K562 (cell line): ENCODE results near the gene RCL1. TPM values are rescaled to one million over a fixed set of nuclear protein-coding genes. Genes with fewer than 3 reads are reported as not detected.

Source experiments
- CUX1 ChIP-seq: fragments of 200-800 bp; sonication (Bioruptor generic); IDR thresholded peaks from 2 replicates; pipeline ENCODE4 v1.6.1; 2016; ENCODE audit warnings: missing genetic modification characterization, missing compliant biosample characterization
- ETS1 ChIP-seq: conservative IDR thresholded peaks from 2 replicates; pipeline ENCODE4 v1.6.1; 2011; ENCODE audit warnings: low read depth, mild to moderate bottlenecking, low read length; ENCODE audit not compliant: control insufficient read depth
- ILF3 ChIP-seq: fragments of 450-650 bp; IDR thresholded peaks from 2 replicates; pipeline ENCODE4 v1.6.1; 2018; ENCODE audit warnings: antibody characterized with exemption, mild to moderate bottlenecking, moderate library complexity, borderline replicate concordance
- JUND ChIP-seq, 2 experiments: IDR thresholded peaks; 2 replicates in 1 of 2; 3 replicates in 1 of 2; pipeline ENCODE4 v1.6.1; 2011; ENCODE audit warnings: borderline replicate concordance in 2 of 2, low read depth in 2 of 2, low read length in 2 of 2, improper control_type of control experiment in 1 of 2, missing biosample characterization in 1 of 2, missing genetic modification characterization in 1 of 2, missing genetic modification reagents in 1 of 2
- POLR2AphosphoS5 ChIP-seq: IDR thresholded peaks from 2 replicates; pipeline ENCODE4 v1.6.1; 2011; ENCODE audit warnings: mild to moderate bottlenecking, low read depth, low read length, moderate library complexity; ENCODE audit not compliant: control insufficient read depth, insufficient read depth
- USF2 ChIP-seq: sonication (generic); formaldehyde crosslinking; IDR thresholded peaks from 2 replicates; pipeline ENCODE4 v1.5.0; 2020; ENCODE audit warnings: missing genetic modification reagents
- ZNF224 ChIP-seq: sonication (generic); formaldehyde crosslinking; IDR thresholded peaks from 2 replicates; pipeline ENCODE4 v1.8.0; 2022; ENCODE audit warnings: mild to moderate bottlenecking, missing genetic modification reagents
- ZNF318 ChIP-seq, 2 experiments: fragments of 450-650 bp; IDR thresholded peaks; 2 replicates each; pipeline ENCODE4 v1.6.1; 2016; ENCODE audit warnings: mild to moderate bottlenecking in 2 of 2, borderline replicate concordance in 1 of 2, low read depth in 1 of 2, moderate library complexity in 1 of 2
- polyA plus RNA-seq, 8 experiments: library from polyadenylated mRNA; depleted of rRNA in 4 of 8; stranded (reverse) in 5 of 8; unstranded in 3 of 8; fragments of >200 nt; fragmentation: Nextera tagmentation in 2 of 8; fragmentation: Illumina TruSeq in 1 of 8; extraction: Ambion mirVana in 2 of 8; extraction: Trizol in 1 of 8; gene quantifications; 2 replicates each; pipeline versions ENCODE4 v1.2.1 to v1.2.3, GENCODE V29; 2011 to 2014; ENCODE audit warnings: inconsistent platforms in 1 of 8, missing spikeins in 1 of 8
- total RNA-seq, 7 experiments: library from RNA; depleted of rRNA in 6 of 7; stranded (reverse); fragments of >200 nt in 6 of 7; fragmentation: Illumina TruSeq in 2 of 7; extraction: Trizol in 2 of 7; gene quantifications; 2 replicates each; pipeline versions ENCODE4 v1.2.1 to v1.2.3, GENCODE V29; 2011 to 2021; ENCODE audit warnings: low replicate concordance in 1 of 7

RCL1 gene
- total and polyA plus RNA-seq, 9 of the 15 experiments (the other 6 are each of a cell fraction or from before 2014, with no cell fraction given): 24.0 to 67.7 (median 38.6) TPM

GRCh38 chr9:4793459-4794395 lies 983 bp downstream of the RCL1 start (continued):
- no peak for TF ChIP-seq ZNF318 (IDR thresholded peaks at IDR 0.05; ENCODE audit: borderline replicate concordance in 1 of 2, low read depth in 1 of 2)
- TF ChIP-seq ZNF224 (CRISPR knock-in tag): no peak
- TF ChIP-seq JUND (IDR thresholded peaks at IDR 0.05; ENCODE audit: borderline replicate concordance, low read depth, low read length): no peak
- TF ChIP-seq JUND (tag; IDR thresholded peaks at IDR 0.05; ENCODE audit: borderline replicate concordance, low read depth, low read length): no peak
- TF ChIP-seq ILF3: no peak
- TF ChIP-seq POLR2AphosphoS5: no peak
- TF ChIP-seq CUX1 (CRISPR knock-in tag): no peak
- TF ChIP-seq ETS1: peak; percentile 45; the same call in 1 of the 2 replicates
- TF ChIP-seq USF2 (CRISPR knock-in tag): no peak
